Thyroid gland (tissue), 4 donors: ENCODE measurements around the gene MAP4. TPM values are rescaled to one million over a fixed set of nuclear protein-coding genes. Genes with fewer than 3 reads are reported as not detected.

Experiments
- DNase-seq, 2 donors: peaks; one replicate each; pipeline ENCODE4 v3.0.0-alpha.2; 2019
- H3K27ac ChIP-seq, 3 donors: fragments of 200-600 bp; sonication (generic); 1 replicate in 2 of 3; 2 replicates in 1 of 3; pipeline ENCODE4 v1.5.1; 2016 to 2019; ENCODE audit warnings: mild to moderate bottlenecking in 1 of 3, moderate library complexity in 1 of 3
- H3K27me3 ChIP-seq: fragments of 200-600 bp; sonication (generic); one replicate; pipeline ENCODE4 v1.5.1; 2019
- H3K36me3 ChIP-seq, 2 donors: fragments of 200-600 bp; sonication (generic); one replicate each; pipeline ENCODE4 v1.5.1; 2016 to 2019
- H3K4me1 ChIP-seq, 2 donors: fragments of 200-600 bp; sonication (generic); one replicate each; pipeline ENCODE4 v1.5.1; 2017 to 2019
- H3K4me3 ChIP-seq, 3 donors: fragments of 200-600 bp; sonication (generic); replicated peaks in 1 of 3; 1 replicate in 2 of 3; 2 replicates in 1 of 3; pipeline ENCODE4 v1.5.1; 2016; ENCODE audit warnings: mild to moderate bottlenecking in 1 of 3
- H3K9me3 ChIP-seq: fragments of 200-600 bp; sonication (generic); one replicate; pipeline ENCODE4 v1.5.1; 2017
- POLR2A ChIP-seq, 2 donors: fragments of 450-650 bp; IDR thresholded peaks; one replicate each; pipeline ENCODE4 v1.6.1; 2017; ENCODE audit warnings: antibody characterized with exemption in 2 of 2, mild to moderate bottlenecking in 2 of 2, moderate library complexity in 1 of 2
- WGBS, 2 donors: methylation state at CpG; one replicate each; pipeline ENCODE4 v1.1.5; 2017; 5-methylcytosine and 5-hydroxymethylcytosine counted together
- intact Hi-C: fragments of 100-400 bp; cut with DNase I; formaldehyde crosslinking; loops from one replicate; pipeline ENCODE4 v1.15.1; 2023
- total RNA-seq, 4 donors: library from RNA; depleted of rRNA; stranded (reverse); fragments of >200 nt; gene quantifications; one replicate each; pipeline ENCODE4 v1.2.3, GENCODE V29; 2016
- TF ChIP-seq, protein P1 (sequence below), 6 experiments: fragments of 200-600 bp in 3 of 6; fragments of 450-650 bp in 3 of 6; sonication (generic) in 3 of 6; IDR thresholded peaks; one replicate each; pipeline ENCODE4 v1.5.1; 2016 to 2019; ENCODE audit warnings: antibody characterized with exemption in 6 of 6, mild to moderate bottlenecking in 2 of 6, inconsistent platforms in 1 of 6, moderate library complexity in 1 of 6

The MAP4 gene
- total RNA-seq, 4 donors from 2014 or later = 75.5 to 103 (median 88.0) TPM

- no peak overlapping the region for H3K4me3 ChIP-seq
- no peak for TF ChIP-seq POLR2A (IDR thresholded peaks at IDR 0.05)
- TF ChIP-seq, protein P1, sequence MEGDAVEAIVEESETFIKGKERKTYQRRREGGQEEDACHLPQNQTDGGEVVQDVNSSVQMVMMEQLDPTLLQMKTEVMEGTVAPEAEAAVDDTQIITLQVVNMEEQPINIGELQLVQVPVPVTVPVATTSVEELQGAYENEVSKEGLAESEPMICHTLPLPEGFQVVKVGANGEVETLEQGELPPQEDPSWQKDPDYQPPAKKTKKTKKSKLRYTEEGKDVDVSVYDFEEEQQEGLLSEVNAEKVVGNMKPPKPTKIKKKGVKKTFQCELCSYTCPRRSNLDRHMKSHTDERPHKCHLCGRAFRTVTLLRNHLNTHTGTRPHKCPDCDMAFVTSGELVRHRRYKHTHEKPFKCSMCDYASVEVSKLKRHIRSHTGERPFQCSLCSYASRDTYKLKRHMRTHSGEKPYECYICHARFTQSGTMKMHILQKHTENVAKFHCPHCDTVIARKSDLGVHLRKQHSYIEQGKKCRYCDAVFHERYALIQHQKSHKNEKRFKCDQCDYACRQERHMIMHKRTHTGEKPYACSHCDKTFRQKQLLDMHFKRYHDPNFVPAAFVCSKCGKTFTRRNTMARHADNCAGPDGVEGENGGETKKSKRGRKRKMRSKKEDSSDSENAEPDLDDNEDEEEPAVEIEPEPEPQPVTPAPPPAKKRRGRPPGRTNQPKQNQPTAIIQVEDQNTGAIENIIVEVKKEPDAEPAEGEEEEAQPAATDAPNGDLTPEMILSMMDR (IDR thresholded peaks at IDR 0.05) = no peak
- no peak overlapping the region for H3K27ac ChIP-seq
- H3K36me3 ChIP-seq = peaks cover 38 to 39% of the 10 kb centered on the region in 2 donors
- H3K9me3 ChIP-seq = no peaks in the 10 kb centered on the region
- WGBS, 2 donors = 58 to 65% methylated on average over 3 of the region's 3 CpGs
- DNase-seq = no peak
- intact Hi-C loops = no loop called here
- H3K27me3 ChIP-seq = no peaks in the 10 kb centered on the region
- no peaks in the 10 kb centered on the region for H3K4me1 ChIP-seq
Observed at GRCh38 chr3:47865192-47865591, 151.0 kb downstream of the MAP4 start.

DNA sequence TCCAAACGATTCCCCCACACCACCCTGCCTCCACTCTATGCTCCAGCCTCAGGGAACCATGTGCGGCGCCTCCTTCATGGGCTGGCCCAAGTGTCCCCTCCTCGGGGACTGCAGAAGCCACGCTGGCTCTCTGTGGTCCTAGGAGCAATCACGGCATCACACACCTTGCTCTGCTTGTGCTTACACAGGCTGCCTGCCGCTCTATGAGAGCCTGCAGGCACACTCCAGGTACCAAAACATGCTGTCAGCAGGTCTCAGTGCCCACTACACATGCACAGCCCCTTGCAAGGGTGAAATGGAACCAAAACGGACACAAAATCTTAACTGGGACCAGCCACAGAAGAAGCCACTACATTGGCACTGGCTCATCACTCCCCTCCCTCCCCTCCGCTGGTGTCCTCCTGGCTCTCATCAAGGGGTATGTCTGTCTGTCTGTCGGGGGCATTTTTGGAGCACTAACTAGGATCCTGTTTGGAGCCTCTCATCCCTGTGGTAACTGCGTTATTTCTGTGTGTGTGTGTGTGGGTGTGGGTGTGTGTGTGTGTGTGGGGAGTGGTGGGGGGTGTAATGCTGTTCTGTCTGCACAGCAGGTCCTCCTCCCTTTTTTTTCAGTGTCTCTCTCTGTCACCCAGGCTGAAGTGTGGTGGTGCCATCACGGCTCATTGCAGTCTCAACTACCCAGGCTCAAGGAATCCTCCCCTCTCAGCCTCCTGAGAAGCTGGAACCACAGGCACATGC is 152.7 kb downstream of the MAP4 start:
- H3K9me3 ChIP-seq = no peaks in the 10 kb centered on the region
- intact Hi-C loops = no loop called here
- peaks cover 23 to 24% of the 10 kb centered on the region in 2 donors for H3K36me3 ChIP-seq
- no peak for DNase-seq
- TF ChIP-seq POLR2A (IDR thresholded peaks at IDR 0.05) = no peak
- TF ChIP-seq, protein P1 (IDR thresholded peaks at IDR 0.05) = no peak
- 93% methylated on average over 9 to 12 of the region's 12 CpGs for WGBS, 2 donors
- no peak overlapping the region for H3K27ac ChIP-seq
- H3K4me1 ChIP-seq = no peaks in the 10 kb centered on the region
- H3K27me3 ChIP-seq = no peaks in the 10 kb centered on the region
- H3K4me3 ChIP-seq = no peak overlapping the region

- H3K27me3 ChIP-seq = no peaks in the 10 kb centered on the region
- H3K9me3 ChIP-seq = no peaks in the 10 kb centered on the region
- TF ChIP-seq, protein P1 (IDR thresholded peaks at IDR 0.05) = no peak
- no peak for TF ChIP-seq POLR2A (IDR thresholded peaks at IDR 0.05)
- intact Hi-C loops = no loop called here
- no peak overlapping the region for H3K4me3 ChIP-seq
- WGBS, 2 donors = 79 to 87% methylated on average over 2 to 4 of the region's 4 CpGs
- H3K4me1 ChIP-seq = no peaks in the 10 kb centered on the region
- no peak overlapping the region for H3K27ac ChIP-seq
- DNase-seq = no peak
- H3K36me3 ChIP-seq = peaks cover 20 to 24% of the 10 kb centered on the region in 2 donors
Observed at GRCh38 chr3:47859956-47860605, 156.1 kb downstream of the MAP4 start.

DNA sequence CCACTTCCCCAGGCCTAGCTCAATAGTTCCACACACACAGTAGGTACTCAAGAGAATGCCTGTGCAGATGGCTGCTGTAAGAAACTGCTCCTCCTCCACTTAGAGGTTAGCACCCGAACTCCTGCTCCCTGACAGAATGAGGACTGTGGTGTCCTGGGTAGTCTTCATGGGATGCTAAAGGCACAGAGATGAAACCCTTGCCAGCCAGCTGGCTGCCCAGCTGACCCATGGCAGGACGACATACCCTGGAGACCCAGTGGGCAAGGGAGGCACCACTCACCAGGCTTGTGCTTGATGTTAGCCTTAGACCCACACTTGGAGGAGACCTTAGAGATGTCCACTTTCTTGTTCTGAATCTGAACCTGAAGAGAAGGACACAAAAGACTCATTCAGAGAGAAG is 159.1 kb downstream of the MAP4 start:
- intact Hi-C loops = no loop called here
- no peaks in the 10 kb centered on the region for H3K9me3 ChIP-seq
- H3K4me1 ChIP-seq = no peaks in the 10 kb centered on the region
- 80 to 93% methylated on average over 2 of the region's 2 CpGs for WGBS, 2 donors
- TF ChIP-seq POLR2A (IDR thresholded peaks at IDR 0.05) = no peak
- TF ChIP-seq, protein P1 (IDR thresholded peaks at IDR 0.05) = no peak
- no peak overlapping the region for H3K27ac ChIP-seq
- no peak overlapping the region for H3K4me3 ChIP-seq
- no peaks in the 10 kb centered on the region for H3K27me3 ChIP-seq
- no peak for DNase-seq
- peaks cover 32 to 39% of the 10 kb centered on the region in 2 donors for H3K36me3 ChIP-seq

DNA sequence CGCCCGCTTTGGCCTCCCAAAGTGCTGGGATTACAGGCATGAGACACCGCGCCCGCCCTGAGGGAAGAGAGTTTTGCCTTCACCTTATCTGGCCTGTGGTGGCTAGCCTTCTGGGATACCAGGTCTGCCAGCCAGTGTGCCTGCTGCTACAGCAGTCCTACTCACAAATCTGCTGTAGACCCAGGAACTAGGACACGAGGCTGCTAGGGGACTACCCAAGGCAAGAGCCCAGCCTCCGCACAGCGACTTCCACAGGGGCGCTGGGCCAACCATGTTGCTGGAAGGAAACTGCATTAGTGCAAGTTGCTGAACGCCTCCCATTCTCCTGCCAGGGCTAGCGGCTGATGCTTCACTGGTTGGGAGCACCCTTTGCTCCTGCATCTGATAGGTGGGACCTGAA is 159.5 kb downstream of the MAP4 start:
- Histone ChIP-seq H3K4me1 (no peaks in the 10 kb centered on the region), H3K4me3 (no peak overlapping the region), H3K27me3 (no peaks in the 10 kb centered on the region), H3K27ac (no peak overlapping the region), H3K36me3 (peaks cover 32 to 39% of the 10 kb centered on the region in 2 donors), H3K9me3 (no peaks in the 10 kb centered on the region)
- DNase-seq = no peak
- intact Hi-C loops = no loop called here
- no peak for TF ChIP-seq POLR2A (IDR thresholded peaks at IDR 0.05)
- TF ChIP-seq, protein P1 (IDR thresholded peaks at IDR 0.05) = no peak
- WGBS, 2 donors = 92 to 98% methylated on average over 9 to 11 of the region's 11 CpGs
